ENCODE results near the gene MESP1.

GRCh38 chr15:89731275-89731674 lies 19.8 kb downstream of the MESP1 start:
- TF ChIP-seq, protein P1, sequence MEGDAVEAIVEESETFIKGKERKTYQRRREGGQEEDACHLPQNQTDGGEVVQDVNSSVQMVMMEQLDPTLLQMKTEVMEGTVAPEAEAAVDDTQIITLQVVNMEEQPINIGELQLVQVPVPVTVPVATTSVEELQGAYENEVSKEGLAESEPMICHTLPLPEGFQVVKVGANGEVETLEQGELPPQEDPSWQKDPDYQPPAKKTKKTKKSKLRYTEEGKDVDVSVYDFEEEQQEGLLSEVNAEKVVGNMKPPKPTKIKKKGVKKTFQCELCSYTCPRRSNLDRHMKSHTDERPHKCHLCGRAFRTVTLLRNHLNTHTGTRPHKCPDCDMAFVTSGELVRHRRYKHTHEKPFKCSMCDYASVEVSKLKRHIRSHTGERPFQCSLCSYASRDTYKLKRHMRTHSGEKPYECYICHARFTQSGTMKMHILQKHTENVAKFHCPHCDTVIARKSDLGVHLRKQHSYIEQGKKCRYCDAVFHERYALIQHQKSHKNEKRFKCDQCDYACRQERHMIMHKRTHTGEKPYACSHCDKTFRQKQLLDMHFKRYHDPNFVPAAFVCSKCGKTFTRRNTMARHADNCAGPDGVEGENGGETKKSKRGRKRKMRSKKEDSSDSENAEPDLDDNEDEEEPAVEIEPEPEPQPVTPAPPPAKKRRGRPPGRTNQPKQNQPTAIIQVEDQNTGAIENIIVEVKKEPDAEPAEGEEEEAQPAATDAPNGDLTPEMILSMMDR (IDR thresholded peaks at IDR 0.05), result no peak
- TF ChIP-seq POLR2A (IDR thresholded peaks at IDR 0.05), result no peak

Data from testis (tissue), 2 donors.